GM12865 (cell line): ENCODE measurements around the gene KCNK17.
A peak's percentile ranks its signal among the peaks of the same experiment; 100 is the strongest.

Experiments used
- DNase-seq: peaks from one replicate; pipeline ENCODE4 v3.0.0; 2010; ENCODE audit warnings: low read depth
- H3K4me3 ChIP-seq: 2 replicates; pipeline ENCODE4 v1.5.1; 2011; ENCODE audit warnings: mild to moderate bottlenecking, low read depth, low read length, control low read depth
- CTCF ChIP-seq: IDR thresholded peaks from 2 replicates; pipeline ENCODE4 v1.5.1; 2011; ENCODE audit warnings: low read length, control low read depth, low read depth, inconsistent platforms; ENCODE audit not compliant: insufficient read depth; ENCODE audit errors: missing control alignments

The KCNK17 gene

DNA sequence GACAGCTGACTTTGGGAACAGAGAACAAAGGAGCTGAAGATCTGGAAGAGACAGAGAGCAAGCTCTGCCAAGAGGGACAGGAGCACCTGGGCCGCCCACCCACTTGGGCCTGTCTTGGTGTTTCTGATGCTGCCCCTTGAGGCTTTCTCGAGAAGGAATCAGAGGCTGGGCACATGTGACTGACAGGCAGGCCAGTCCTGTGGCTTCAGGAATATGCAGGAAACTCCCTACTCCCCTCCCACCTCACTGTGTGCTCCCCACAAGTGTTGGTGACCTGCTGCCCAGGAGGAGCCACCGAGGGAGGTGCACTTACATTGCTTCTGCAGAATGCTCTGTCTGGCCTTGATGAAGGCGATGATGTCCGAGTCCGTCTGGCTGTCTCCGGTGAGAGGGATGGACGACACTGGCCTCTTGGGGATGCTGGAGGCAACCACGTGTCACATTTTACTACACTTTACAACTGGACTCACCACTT is 29.2 kb upstream of the KCNK17 start:
- H3K4me3 ChIP-seq: no peak overlapping the region
- TF ChIP-seq CTCF: no peak
- DNase-seq: no peak

DNA sequence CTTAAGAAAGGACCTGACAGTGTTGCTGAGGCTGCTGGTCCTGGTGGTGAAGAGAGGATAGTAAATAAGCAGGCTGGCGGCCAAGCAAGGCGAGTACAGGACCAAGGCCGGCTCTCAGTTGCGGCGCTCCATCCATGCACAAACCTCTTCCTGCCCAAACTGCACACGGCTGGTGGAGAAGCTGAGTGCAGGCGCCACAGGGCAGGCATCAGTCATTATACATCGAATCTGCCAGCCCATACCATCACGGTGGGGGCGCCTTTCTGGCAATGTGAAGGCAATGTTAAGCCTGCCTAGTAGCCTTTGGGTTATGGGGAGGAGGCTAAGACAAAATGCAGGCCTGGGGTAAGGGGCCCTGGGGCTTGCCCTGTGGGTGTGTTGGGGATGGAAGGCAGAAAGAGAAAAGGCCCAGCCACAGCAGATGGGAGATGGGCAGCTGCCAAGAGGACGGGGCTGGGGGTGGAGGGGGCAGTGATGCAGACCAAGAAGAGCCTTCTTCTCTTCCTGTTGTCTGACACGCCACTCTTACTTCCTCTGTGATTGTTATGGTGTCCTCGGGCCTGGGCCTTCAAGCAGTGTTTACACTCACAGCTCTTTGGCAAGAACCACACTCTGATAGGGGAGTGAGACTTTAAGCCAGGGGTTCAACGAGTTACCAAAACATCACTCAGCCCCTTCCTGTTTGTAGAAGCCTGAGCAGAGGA is 28.6 kb upstream of the KCNK17 start:
- TF ChIP-seq CTCF: no peak
- H3K4me3 ChIP-seq: no peak overlapping the region
- DNase-seq: peak; percentile 24

DNA sequence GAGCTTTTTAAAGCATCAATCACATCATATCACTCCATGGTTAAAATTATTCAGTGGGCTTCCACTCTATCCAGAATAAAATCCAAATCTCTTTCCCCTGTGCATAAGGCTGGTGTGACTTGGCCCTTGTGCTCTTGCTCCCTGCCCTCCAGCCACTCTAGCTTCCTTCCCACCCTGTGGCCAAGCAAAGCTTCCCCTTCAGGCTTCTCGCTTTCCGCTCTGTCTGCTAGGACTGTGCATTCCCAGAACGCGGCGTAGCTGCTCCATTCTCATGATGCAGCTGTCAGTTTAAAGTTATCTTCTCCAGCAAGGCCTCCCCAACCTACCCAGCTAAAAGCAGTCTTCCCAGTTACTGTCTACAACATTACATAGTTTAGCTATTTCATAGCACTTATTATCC is 27.7 kb upstream of the KCNK17 start:
- no peak for TF ChIP-seq CTCF
- no peak overlapping the region for H3K4me3 ChIP-seq
- no peak for DNase-seq

- TF ChIP-seq CTCF: no peak
- DNase-seq: no peak
Measured at GRCh38 chr6:39341352-39341751, 27.1 kb upstream of the KCNK17 start.

GRCh38 chr6:39339868-39340550 is 25.8 kb upstream of the KCNK17 start:
- no peak for TF ChIP-seq CTCF
- no peak overlapping the region for H3K4me3 ChIP-seq
- DNase-seq: no peak

More at GRCh38 chr6:39341352-39341751, 27.1 kb upstream of the KCNK17 start:
- H3K4me3 ChIP-seq: no peak overlapping the region

GRCh38 chr6:39339096-39339867 is 25.1 kb upstream of the KCNK17 start:
- TF ChIP-seq CTCF: no peak
- no peak overlapping the region for H3K4me3 ChIP-seq
- DNase-seq: no peak
